ENCODE data around the gene PRDM16. TPM values are rescaled to one million over a fixed set of nuclear protein-coding genes. Genes with fewer than 3 reads are reported as not detected.

The PRDM16 gene
- total RNA-seq, 1 donor from 2014 or later = 0.13 TPM

GRCh38 chr1:3320246-3321152, 251.5 kb downstream of the PRDM16 start:
- no peak for DNase-seq (ENCODE audit: low read depth, low spot score)

- DNase-seq (ENCODE audit: low read depth, low spot score) = no peak
These were observed 252.8 kb downstream of the PRDM16 start for GRCh38 chr1:3321559-3322449.

- DNase-seq (ENCODE audit: low read depth, low spot score) = no peak
These were observed 253.5 kb downstream of the PRDM16 start for GRCh38 chr1:3322450-3323020.

- no peak for DNase-seq (ENCODE audit: low read depth, low spot score)
These were observed 254.2 kb downstream of the PRDM16 start for GRCh38 chr1:3323021-3323795.

GRCh38 chr1:3323796-3324703, 255.0 kb downstream of the PRDM16 start:
- DNase-seq (ENCODE audit: low read depth, low spot score) = no peak

GRCh38 chr1:3324704-3325535, 255.9 kb downstream of the PRDM16 start:
- no peak for DNase-seq (ENCODE audit: low read depth, low spot score)

GRCh38 chr1:3326516-3327388, 257.7 kb downstream of the PRDM16 start:
- DNase-seq (ENCODE audit: low read depth, low spot score) = no peak

GRCh38 chr1:3327389-3327702, 258.3 kb downstream of the PRDM16 start:
- DNase-seq (ENCODE audit: low read depth, low spot score) = no peak

GRCh38 chr1:3327936-3328590, 259.1 kb downstream of the PRDM16 start:
- DNase-seq (ENCODE audit: low read depth, low spot score) = no peak

- no peak for DNase-seq (ENCODE audit: low read depth, low spot score)
These were observed 260.8 kb downstream of the PRDM16 start for GRCh38 chr1:3329640-3330281.

GRCh38 chr1:3330771-3331245, 261.8 kb downstream of the PRDM16 start:
- DNase-seq (ENCODE audit: low read depth, low spot score) = no peak

- no peak for DNase-seq (ENCODE audit: low read depth, low spot score)
These were observed 262.6 kb downstream of the PRDM16 start for GRCh38 chr1:3331564-3331963.

- DNase-seq (ENCODE audit: low read depth, low spot score) = no peak
These were observed 263.0 kb downstream of the PRDM16 start for GRCh38 chr1:3332043-3332442.

GRCh38 chr1:3332662-3333061, 263.7 kb downstream of the PRDM16 start:
- DNase-seq (ENCODE audit: low read depth, low spot score) = no peak

GRCh38 chr1:3333903-3334302, 264.9 kb downstream of the PRDM16 start:
- no peak for DNase-seq (ENCODE audit: low read depth, low spot score)

GRCh38 chr1:3334366-3334765, 265.4 kb downstream of the PRDM16 start:
- DNase-seq (ENCODE audit: low read depth, low spot score) = no peak
